Astrocyte (in vitro differentiated cells and primary cell): Measurements from ENCODE around the gene CDC14B.

Experiments used
- EZH2 ChIP-seq: IDR thresholded peaks from 2 replicates; pipeline ENCODE4 v1.6.1; 2012; ENCODE audit warnings: mild to moderate bottlenecking, low read length, inconsistent platforms; ENCODE audit not compliant: insufficient read depth
- TF ChIP-seq, protein P1 (sequence below): IDR thresholded peaks from 2 replicates; pipeline ENCODE4 v1.5.1; 2011; ENCODE audit warnings: low read depth, mild to moderate bottlenecking, inconsistent platforms, low read length, moderate library complexity; ENCODE audit not compliant: insufficient read depth

DNA sequence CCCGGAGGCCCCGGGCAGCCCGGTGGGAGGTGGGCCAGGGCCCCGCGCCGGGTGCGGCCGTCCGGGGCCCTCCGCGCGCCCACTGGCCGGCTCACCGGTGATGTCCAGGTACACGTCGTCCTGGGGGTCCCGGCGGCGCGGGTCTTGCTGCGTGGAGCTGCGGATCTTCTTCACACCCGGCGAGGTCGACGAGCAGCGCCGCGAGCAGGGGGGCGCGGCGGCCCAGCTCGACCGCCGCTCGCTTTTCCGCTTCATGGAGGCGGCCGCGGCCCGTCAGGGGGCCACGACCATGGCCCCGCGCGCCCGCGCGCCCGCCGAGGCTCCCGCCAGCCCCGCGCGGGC, 548 bp downstream of the CDC14B start:
- TF ChIP-seq, protein P1, sequence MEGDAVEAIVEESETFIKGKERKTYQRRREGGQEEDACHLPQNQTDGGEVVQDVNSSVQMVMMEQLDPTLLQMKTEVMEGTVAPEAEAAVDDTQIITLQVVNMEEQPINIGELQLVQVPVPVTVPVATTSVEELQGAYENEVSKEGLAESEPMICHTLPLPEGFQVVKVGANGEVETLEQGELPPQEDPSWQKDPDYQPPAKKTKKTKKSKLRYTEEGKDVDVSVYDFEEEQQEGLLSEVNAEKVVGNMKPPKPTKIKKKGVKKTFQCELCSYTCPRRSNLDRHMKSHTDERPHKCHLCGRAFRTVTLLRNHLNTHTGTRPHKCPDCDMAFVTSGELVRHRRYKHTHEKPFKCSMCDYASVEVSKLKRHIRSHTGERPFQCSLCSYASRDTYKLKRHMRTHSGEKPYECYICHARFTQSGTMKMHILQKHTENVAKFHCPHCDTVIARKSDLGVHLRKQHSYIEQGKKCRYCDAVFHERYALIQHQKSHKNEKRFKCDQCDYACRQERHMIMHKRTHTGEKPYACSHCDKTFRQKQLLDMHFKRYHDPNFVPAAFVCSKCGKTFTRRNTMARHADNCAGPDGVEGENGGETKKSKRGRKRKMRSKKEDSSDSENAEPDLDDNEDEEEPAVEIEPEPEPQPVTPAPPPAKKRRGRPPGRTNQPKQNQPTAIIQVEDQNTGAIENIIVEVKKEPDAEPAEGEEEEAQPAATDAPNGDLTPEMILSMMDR: no peak
- TF ChIP-seq EZH2: no peak
